HG03457 (cell line): Measurements from ENCODE around the gene CASKIN1.

Source experiments
- ATAC-seq: cut with Tn5 transposase; IDR thresholded peaks from one replicate; pipeline ENCODE4 v1.9.1; 2021; ENCODE audit warnings: moderate number of reproducible peaks; ENCODE audit not compliant: unreplicated experiment

CASKIN1 gene

DNA sequence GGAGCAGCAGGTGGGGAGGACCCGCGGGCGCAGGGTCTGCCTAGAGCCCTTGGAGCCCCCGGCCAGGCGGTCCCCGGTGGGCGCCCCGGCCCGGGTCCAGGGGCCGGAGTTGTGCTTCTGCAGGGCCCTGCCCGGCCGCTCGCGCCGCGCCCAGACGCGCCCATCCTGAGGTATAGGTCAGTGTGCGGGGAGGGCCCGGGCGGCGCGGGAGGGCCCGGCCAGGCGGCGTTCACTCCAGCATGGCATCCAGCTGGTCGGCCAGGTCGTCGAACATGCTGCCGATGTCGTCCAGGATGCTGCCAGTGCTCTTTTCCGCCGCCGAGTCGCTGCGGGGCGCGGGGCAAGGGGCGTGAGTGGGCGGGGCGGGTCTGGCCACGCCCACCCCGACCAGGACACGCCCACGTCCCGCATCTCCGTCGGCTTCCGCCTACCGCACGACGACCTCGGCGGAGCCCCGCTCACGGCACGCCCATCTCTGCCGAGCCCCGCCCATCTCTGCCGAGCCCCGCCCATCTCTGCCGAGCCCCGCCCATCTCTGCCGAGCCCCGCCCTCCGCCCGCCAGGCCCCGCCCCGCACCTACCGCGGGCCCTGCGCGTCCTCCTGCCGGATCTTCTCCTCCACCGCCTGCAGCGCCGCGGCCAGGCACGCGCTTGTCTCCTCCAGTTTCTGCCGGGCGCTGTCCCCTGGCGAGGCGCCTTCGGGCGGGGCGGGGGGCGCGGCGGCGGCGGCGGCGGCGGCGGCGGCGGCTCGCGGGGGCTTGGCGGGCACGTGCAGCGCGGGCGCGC, 17.9 kb downstream of the CASKIN1 start:
- no peak for ATAC-seq

DNA sequence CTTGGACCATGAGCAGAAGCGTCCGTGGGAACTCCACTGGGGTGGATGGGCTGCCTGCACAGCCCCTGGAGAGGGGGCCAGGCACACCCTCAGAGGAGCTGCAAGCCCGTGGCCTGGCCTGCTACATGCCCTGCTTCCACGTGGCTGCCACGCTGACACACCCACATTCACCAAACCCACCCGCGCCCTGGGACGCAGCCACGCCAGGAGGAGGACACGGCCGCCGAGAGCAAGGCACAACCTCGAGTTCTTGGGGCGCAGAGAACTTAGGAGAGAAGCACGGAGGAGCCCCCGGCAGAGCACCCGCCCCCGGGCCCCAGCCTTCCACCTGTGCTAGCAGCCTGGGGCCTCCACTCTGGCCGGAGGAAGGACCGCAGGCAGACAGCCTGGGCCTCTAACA, 18.8 kb downstream of the CASKIN1 start:
- no peak for ATAC-seq

DNA sequence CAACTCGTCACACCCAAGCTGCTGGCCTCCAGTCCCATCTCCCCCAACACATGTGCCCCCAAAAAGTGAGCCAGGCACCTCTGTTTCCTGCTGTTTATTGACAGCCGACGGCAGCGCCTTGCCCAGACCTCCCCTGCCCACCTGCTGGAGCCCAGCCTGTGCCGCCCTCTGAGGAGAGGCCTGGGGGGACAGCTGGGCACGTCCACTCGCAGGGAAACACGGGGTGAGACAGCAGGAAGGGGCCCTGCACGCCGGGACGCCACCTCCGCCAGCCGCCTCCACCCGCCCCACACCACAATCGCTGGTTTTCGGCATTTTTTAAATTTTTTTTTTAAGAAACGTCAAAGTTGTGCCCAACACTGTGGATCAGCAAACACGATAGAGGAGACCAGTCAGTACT, 19.3 kb downstream of the CASKIN1 start:
- no peak for ATAC-seq

DNA sequence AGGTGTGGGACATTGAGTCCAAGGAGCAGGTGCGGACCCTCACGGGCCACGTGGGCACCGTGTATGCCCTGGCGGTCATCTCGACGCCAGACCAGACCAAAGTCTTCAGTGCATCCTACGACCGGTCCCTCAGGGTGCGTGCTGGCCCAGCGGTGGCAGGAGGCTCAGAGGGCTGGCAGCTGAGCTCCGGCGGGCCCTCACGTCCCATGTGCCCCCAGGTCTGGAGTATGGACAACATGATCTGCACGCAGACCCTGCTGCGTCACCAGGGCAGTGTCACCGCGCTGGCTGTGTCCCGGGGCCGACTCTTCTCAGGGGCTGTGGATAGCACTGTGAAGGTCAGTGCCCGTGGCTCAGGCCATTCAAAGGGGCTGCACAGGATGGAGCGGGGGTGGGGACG, 20.4 kb downstream of the CASKIN1 start:
- no peak for ATAC-seq

DNA sequence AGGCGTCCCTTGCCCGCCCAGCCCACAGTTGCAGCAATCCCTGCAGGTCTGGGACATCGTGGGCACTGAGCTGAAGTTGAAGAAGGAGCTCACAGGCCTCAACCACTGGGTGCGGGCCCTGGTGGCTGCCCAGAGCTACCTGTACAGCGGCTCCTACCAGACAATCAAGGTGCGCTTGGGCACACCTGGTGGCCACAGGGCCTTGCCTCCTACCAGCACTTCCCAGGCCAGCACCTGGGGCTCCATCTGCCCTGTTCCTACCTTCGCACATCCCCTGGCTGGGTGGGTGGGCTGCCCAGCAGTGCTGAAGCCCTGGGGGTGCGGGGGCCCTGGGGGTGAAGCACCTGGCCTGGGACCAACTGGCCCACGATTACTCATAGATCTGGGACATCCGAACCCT, 21.0 kb downstream of the CASKIN1 start:
- ATAC-seq, result no peak

DNA sequence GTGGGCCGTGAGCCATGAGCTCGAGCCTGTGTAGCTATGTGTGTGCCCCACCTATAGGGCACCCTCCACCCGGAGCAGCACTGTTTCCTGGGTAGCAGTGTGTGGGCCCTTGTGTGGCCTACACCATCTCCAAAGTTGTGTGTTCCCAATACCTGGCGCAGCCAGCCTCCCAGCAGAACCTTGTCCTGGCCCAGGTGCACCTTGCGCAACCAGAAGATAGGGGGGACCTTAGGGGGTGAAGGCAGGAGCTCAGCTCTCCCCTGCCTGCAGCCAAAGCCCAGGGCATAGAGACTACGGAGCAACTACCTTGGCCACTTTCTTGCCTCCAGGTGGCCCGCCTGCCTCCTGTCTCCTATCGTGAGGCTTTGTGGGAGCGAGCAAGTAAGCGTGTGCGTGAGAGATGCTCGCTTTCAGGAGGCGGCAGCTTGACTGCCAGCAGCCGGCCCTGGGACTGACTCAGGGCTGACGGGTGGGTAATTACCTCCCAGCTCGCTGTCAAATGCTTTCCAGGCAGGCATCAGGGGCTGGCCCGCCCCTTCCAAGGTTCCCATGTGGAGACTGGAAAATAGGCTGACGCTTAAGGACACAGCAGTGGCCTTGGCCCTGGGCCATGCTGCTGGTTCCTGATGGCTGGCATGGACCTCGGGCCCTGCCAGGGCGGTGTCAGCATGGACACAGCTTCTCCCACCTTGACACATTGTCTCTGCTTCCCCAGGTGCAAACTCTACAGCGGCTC, 21.8 kb downstream of the CASKIN1 start:
- no peak for ATAC-seq

DNA sequence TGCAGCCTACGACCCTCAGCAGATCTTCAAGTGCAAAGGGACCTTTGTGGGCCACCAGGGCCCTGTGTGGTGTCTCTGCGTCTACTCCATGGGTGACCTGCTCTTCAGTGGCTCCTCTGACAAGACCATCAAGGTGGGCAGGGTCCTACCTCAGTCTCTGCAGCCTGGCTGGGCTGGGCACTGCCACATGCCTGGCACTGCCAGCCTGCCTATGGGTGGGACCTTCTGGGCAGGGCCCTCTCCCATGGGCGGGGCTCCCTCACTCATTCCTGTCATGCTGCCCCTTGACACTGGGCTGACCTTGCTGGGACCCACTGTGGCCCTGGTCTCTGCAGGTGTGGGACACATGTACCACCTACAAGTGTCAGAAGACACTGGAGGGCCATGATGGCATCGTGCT, 22.5 kb downstream of the CASKIN1 start:
- ATAC-seq, result no peak

DNA sequence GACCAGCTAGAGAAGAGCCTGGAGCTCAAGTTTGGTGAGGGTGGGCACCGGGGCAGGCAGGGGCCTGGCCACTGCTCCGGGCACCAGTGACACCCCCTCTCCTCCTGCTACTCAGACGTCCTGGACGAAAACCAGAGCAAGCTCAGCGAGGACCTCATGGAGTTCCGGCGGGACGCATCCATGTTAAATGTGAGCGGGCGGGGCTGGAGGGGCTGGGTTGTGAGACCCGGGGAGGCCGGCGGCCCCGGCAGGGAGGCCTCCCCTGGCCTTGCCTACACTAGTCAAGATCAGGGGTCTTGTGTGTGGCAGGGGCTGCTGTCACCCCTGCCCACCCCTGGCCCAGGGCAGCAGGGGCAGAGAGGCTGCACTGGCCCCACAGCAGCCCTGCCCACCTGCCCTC, 23.0 kb downstream of the CASKIN1 start:
- ATAC-seq, result no peak

DNA sequence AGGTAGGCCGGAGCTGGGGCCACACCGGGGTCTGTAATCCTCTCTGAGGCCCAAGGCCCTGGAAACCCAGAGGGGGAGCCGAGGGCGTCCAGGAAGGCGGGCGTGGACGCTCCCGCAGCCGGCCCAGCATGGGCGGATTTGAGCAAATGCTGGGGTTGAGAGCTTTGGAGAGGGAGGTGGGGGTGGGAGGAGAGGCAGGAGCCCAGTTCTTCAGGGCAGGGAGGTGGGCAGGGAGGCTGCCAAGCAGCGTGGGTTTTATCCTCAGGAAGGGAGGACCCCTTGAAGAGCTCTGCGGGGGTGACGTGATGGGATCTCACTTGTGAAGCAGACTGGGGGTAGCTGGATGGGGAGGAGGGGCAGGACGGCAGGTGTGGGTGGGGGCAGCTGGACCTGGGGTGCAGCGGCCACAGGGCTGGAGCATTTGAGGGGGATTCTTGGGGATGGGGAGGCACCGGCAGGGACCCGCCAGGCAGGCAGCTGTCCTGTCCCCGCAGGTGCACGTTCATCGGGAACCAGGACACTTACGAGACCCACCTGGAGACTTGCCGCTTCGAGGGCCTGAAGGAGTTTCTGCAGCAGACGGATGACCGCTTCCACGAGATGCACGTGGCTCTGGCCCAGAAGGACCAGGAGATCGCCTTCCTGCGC, 23.6 kb downstream of the CASKIN1 start:
- ATAC-seq, result no peak

DNA sequence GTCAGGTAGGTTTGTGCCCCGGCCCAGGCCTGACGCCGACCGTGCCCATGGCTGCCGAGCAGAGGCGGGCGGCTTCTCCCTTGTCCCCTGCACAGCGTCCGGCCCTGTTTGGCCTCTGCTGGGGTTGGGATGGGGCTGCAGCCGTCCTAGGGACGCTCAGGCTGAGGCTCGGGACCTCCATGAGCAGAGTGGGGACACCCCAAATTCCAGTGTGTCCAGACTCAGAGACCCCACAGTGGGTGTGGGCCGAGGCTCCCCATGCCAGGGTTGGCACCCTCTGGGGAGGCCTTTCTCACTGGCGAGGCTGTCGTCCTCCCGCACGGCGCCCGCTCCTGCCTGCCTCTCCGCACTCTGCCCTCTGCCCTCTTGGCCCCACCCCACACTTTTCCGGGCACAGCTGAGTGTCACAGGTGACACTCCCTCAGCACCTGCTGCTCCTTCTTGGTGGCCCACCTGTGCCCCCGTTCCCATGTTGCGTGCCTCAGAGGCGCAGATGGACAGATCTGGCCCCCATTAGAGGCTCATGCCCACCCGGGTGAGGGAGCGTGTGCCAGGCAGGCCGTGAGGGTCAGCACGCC, 24.7 kb downstream of the CASKIN1 start:
- ATAC-seq, result no peak

DNA sequence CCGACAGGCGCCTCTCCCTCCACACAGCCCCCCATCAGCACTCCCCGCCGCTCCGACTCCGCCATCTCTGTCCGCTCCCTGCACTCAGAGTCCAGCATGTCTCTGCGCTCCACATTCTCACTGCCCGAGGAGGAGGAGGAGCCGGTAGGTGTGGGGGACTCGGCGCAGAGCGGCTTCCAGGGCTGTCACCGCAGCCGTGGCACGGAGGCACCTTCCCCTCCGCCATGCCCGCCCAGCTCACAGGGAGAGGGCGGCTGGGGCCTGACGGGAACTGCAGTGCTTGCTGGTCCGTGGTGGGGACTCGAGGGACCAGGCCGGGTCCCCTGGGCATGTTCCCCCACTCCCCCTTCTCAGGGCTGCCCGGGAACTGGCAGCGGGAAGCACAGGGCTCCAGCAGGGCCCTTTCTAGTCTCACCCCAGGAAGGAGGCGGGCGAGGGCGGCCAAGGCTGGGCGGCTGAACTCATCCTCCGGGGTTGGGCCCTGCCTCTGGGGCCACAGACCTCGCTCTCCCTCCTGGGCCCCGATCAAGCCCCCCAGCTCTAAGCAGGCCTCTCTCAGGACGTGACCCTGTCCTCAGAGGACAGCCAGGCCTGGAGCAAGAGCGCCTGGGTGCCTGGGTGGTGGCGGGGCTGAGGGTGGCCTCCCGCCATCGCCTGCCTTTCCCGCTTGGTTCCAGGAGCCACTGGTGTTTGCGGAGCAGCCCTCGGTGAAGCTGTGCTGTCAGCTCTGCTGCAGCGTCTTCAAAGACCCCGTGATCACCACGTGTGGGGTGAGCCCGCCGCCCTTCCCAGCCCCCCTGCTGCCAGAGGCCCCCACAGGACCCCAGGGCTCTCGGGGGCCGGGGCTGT, 25.6 kb downstream of the CASKIN1 start:
- no peak for ATAC-seq

DNA sequence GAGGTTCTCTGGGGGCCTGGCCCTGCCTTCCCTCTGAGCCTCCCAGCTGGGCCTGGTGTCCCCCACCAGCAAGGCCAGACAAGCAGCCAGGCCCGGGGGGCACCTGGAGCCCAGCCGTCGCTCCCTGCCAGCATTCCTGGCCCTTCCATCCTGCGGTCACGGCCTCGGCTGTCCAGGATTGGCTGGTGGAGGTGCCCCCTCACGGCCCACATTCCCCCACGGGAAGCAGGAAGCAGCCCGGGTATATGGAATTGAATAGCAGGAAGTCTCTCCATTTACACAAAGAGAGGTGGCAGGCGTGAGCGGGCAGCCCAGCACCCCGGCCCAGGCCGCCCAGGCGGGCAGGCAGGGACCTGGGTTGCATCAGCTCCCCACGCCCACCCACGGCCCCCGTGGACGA, 26.3 kb downstream of the CASKIN1 start:
- ATAC-seq, result no peak

DNA sequence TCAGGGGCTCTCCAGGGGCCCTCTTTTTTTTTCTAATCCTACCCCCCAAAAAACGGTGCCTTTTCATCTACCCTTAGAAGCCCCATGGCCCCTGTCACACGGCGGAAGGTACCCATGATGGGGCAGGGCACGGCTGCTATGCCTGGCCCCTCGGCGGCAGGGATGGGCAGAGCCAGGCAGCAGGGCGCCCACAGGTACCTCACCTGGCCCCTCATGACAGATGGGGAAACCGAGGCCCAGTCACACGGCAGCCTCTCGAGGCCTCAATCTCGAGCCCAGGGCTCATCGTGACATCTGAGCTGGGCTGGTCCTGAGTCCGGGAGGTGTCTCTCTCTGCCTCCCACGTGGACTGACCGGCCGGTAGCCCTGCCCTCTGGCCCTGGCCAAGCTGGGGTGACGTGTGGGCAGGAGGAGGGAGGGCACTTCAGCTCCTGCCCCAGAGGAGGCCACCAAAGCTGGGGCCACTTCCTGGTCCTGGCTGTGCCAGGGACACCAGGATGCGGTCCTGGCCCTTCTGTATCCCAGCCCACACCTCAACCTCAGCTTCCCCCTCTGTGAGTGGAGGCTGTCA, 29.3 kb downstream of the CASKIN1 start:
- no peak for ATAC-seq

DNA sequence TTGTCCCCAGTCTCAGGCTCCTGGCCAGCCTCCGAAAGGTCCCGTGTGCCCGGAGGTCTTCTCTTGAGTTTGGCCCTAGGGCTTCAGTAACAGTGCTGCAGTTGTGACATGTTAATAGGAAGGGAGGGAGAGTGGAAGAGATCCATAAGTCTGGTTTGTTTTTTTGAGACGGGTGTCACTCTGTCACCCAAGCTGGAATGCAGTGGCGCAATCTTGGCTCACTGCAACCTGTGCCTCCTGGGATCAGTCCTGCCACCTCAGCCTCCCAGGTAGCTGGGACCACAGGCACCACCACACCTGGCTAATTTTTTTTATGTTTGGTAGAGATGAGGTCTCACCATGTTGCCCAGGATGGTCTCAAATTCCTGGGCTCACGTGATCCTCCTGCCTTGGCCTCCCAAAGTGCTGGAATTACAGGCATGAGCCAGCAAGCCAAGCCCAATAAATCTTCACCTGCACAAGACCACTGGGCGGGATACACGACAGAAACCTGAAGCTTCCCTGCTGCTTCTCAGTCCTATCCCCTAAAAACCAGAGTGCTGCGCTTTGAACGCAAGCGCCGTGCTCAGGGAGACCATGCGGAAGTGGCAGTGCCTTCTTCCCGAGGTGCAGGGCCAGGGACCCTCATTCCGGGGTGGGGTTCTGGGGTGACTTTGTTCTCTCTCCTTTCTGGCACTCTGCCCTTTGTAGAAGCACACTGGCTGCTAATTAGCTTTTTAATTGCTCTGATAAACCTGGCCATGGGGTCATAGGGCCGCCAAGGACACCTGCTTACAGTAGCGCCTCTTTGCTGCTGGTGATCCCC, 29.9 kb downstream of the CASKIN1 start:
- ATAC-seq, result no peak

DNA sequence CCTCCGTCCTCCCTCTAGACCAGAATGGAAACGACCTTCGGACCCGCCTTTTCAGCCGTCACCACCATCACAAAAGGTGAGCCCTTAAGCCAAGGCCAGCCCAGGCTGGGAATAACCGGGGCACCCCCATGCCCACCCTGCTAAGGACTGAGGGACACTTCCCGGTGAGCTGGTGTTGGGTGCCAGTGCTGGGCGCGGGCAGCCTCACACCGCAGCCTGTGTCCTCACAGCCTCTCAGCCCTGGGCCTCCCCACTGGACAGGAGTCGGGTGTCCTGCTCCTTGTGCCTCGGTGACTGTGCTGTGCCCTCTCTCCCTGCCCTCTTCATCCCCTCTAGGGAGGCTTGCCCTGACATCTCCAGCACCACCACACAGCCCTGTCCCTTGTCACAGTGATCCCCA, 30.5 kb downstream of the CASKIN1 start:
- ATAC-seq, result no peak

DNA sequence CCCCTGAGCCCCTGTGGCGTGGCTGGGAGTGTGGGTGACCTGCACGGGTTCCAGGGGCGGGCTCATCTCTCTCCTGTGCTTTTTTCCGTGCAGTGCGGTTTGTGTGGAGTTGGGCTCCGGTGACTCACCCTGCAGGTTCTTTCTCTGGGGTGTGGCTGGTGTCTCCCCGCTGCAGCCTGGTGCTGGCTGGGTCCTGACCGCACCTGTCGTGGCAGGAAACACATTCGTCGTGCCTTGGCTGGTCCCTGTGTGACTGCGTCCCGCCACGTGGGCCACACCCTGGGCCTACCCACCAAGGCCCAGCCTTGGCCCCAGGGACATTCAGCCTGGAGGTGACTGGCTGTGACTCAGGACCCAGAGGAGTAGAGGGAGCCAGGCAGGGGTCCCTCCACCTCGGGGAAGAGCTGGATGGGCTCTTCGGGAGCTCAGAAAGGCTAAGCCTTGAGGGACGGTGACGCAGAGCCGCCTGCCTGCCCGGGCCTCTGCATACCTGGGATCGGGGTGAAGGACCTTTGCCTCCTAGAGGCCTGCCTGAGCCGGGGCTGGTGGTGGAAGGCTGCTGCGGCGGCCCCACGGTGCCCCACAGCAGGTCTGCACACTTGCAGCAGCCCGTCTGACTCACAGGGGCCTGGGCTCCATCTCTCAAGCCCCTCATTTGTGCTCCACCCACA, 33.1 kb downstream of the CASKIN1 start:
- no peak for ATAC-seq

DNA sequence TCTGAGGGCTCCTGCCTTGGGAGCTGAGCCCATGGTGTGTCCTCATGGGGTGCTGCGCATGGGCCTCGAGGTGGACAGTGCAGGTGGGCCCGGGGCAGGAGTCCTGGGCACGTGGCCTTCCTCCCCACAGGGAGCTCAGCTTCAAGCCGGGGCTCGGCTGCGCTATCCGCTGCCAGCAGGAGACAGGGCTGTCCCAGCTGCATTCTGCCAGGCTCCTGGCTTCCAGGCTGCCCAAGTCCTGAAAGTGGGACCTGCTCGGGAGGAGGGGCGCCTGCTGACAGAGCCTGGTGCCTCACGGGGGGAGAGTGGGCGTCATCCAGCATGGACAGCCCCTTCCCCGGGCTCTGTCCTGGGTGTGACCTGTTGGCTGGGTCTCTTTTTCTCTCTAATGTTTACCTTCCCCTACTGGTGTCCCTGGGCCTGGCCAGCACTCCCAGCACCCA, 33.7 kb downstream of the CASKIN1 start:
- no peak for ATAC-seq

DNA sequence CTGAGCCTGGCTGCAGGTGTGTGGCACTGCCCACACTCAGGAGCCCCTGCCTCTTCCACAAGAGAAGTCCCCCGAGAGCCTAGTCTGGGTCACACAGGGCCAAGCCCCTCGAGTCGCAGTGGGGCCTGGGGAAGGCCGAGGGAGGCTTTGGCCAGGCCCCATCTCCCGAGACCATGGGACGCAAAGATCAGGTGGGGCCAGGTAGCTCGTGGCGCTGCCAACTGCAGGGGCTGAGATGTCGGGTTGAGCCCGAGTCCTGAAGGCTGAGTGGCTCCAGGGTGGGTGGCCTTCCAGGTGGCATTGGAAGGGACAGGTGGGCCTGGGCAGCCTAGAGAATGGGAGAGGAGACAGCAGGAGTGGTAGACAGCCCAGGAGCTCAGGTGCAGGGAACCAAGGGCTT, 34.5 kb downstream of the CASKIN1 start:
- ATAC-seq, result no peak

DNA sequence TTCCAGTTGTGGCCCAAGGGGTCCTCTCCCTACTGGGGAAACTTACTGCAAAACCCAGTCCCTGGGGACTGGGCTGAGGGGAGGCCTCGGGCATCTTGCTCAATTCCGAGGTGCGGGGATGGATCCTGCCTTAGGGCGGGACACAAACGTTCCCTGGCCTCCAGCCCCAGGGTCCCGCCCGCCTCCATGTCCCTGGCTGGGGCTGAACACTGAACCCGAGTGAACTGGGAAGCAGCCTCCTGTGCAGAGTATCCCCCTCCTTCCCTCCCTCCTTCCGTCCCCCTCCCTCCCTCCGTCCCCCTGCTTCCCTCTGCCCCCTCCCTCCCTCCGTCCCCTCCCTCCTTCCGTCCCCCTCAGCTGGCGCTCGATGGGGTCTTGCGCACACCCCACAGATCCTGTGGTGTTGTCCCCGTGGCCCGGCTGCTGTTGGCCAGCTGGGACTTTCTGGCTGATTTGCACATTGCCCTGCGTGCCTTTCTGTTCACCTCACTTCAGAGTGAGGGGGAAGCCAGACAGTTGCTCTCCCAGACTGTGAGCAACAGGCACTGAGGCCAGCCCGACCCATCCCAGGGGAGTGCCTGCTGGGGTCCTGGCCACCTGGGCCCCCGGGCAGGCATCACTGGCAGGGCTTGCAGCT, 35.4 kb downstream of the CASKIN1 start:
- ATAC-seq, result no peak
